Sigmoid colon (tissue), 4 donors: ENCODE measurements around the gene AMN1.

Experiments used
- EP300 ChIP-seq, 4 donors: sonication (generic); formaldehyde crosslinking; IDR thresholded peaks; one replicate each; pipeline ENCODE4 v1.6.1; 2017; ENCODE audit warnings: antibody characterized with exemption in 4 of 4
- POLR2A ChIP-seq, 2 donors: fragments of 450-650 bp; IDR thresholded peaks; one replicate each; pipeline ENCODE4 v1.6.1; 2016; ENCODE audit warnings: antibody characterized with exemption in 2 of 2, mild to moderate bottlenecking in 2 of 2, moderate library complexity in 2 of 2
- POLR2AphosphoS5 ChIP-seq, 4 donors: sonication (generic); formaldehyde crosslinking; IDR thresholded peaks; one replicate each; pipeline ENCODE4 v1.6.1; 2017; ENCODE audit warnings: antibody characterized with exemption in 4 of 4
- TF ChIP-seq, protein P1 (sequence below), 4 experiments: fragments of 450-650 bp in 3 of 4; fragments of 200-600 bp in 1 of 4; IDR thresholded peaks; one replicate each; pipeline ENCODE4 v1.5.1; 2016 to 2019; ENCODE audit warnings: antibody characterized with exemption in 4 of 4, mild to moderate bottlenecking in 3 of 4, moderate library complexity in 2 of 4

DNA sequence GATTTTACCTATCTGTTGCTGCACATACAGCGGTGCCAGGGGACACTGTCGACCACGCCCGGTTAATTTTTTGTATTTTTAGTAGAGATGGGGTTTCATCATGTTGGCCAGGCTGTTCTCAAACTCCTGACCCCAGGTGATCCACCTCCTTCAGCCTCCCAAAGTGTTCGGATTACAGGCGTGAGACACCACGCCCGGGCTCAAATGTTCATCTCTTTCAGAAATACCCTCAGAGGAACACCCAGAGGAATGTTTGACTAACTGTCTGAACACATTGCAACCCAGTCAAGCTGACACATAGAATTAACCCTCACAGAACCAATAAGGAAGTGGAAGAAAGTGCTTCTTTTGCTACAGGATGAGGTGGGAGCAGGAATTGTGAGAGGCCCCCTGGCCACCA lies 84.3 kb downstream of the AMN1 start:
- TF ChIP-seq, protein P1, sequence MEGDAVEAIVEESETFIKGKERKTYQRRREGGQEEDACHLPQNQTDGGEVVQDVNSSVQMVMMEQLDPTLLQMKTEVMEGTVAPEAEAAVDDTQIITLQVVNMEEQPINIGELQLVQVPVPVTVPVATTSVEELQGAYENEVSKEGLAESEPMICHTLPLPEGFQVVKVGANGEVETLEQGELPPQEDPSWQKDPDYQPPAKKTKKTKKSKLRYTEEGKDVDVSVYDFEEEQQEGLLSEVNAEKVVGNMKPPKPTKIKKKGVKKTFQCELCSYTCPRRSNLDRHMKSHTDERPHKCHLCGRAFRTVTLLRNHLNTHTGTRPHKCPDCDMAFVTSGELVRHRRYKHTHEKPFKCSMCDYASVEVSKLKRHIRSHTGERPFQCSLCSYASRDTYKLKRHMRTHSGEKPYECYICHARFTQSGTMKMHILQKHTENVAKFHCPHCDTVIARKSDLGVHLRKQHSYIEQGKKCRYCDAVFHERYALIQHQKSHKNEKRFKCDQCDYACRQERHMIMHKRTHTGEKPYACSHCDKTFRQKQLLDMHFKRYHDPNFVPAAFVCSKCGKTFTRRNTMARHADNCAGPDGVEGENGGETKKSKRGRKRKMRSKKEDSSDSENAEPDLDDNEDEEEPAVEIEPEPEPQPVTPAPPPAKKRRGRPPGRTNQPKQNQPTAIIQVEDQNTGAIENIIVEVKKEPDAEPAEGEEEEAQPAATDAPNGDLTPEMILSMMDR (IDR thresholded peaks at IDR 0.05): no peak
- TF ChIP-seq POLR2A (IDR thresholded peaks at IDR 0.05) (no peak), EP300 (IDR thresholded peaks at IDR 0.05) (no peak), POLR2AphosphoS5 (IDR thresholded peaks at IDR 0.05) (no peak)
